ENCODE data around the gene IRS1.

The IRS1 gene

DNA sequence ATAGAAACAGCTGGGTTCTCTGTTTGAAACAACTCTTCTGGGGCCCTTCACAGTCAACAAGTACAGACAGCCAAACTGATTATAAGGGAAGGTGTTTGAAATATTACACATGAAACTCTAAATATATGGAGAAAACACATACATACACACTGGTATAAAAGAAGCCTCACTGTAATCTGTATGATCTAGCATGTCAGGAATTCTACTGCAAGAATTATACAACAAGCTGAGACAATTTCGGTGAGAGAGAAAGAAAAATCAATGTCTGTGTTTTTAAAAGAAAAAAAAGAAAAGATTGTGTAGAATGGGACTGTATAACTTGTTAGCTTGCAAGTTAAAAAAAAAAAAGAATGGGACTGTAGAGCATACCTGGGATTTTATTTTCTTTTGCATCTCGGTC lies 26.3 kb downstream of the IRS1 start:
- no peak for TF ChIP-seq FOXM1 (IDR thresholded peaks at IDR 0.05; ENCODE audit: borderline replicate concordance, low read depth)
- TF ChIP-seq CREB1 (IDR thresholded peaks at IDR 0.05; ENCODE audit: low read depth) = no peak
- TF ChIP-seq, protein P1, sequence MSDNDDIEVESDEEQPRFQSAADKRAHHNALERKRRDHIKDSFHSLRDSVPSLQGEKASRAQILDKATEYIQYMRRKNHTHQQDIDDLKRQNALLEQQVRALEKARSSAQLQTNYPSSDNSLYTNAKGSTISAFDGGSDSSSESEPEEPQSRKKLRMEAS (IDR thresholded peaks at IDR 0.05) = no peak
- TF ChIP-seq, protein P2, sequence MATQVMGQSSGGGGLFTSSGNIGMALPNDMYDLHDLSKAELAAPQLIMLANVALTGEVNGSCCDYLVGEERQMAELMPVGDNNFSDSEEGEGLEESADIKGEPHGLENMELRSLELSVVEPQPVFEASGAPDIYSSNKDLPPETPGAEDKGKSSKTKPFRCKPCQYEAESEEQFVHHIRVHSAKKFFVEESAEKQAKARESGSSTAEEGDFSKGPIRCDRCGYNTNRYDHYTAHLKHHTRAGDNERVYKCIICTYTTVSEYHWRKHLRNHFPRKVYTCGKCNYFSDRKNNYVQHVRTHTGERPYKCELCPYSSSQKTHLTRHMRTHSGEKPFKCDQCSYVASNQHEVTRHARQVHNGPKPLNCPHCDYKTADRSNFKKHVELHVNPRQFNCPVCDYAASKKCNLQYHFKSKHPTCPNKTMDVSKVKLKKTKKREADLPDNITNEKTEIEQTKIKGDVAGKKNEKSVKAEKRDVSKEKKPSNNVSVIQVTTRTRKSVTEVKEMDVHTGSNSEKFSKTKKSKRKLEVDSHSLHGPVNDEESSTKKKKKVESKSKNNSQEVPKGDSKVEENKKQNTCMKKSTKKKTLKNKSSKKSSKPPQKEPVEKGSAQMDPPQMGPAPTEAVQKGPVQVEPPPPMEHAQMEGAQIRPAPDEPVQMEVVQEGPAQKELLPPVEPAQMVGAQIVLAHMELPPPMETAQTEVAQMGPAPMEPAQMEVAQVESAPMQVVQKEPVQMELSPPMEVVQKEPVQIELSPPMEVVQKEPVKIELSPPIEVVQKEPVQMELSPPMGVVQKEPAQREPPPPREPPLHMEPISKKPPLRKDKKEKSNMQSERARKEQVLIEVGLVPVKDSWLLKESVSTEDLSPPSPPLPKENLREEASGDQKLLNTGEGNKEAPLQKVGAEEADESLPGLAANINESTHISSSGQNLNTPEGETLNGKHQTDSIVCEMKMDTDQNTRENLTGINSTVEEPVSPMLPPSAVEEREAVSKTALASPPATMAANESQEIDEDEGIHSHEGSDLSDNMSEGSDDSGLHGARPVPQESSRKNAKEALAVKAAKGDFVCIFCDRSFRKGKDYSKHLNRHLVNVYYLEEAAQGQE (IDR thresholded peaks at IDR 0.05; ENCODE audit: low read depth) = no peak

DNA sequence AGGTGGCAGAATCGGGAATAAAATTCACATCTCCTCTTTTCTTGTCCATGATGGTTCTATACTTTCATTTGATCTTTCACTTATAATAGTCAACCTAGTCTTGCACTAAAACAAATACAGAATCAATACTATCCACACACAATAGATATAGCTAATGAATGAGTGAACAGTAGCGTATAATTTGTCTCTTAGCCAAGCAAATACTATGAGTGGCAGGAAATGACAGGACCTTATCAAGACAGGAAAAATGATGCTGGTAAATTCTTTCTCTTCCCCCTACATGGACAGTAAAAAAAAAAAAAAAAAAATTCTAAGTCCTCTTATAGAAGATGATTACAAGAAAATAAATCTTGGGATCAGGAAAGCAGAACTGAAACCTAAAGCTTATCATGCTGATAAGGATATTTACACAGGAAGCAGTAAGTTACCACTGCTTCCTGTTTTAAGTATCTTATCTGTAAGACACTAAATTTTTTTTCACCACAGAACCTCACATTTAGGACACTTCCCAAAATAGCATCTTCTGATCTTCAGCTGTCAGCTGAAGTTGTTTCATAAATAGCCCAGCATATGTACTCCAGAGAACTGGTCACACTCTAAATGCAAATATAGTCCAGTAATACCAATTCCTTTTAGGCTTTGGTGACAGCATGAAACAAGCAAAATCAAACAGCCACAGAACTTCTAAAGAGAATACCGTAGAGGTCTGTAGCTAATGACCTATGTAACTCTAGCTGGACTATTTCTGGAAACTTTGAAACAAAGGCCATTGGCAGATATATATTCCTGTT lies 27.0 kb downstream of the IRS1 start:
- TF ChIP-seq TAF1 (IDR thresholded peaks at IDR 0.05; ENCODE audit: low read depth) (no peak), EP300 (IDR thresholded peaks at IDR 0.05; ENCODE audit: borderline replicate concordance) (no peak), EGR1 (IDR thresholded peaks at IDR 0.05) (no peak), TEAD4 (IDR thresholded peaks at IDR 0.05) (no peak), NFIC (IDR thresholded peaks at IDR 0.05) (no peak), YY1 (IDR thresholded peaks at IDR 0.05; ENCODE audit: low read depth) (no peak), CEBPB (IDR thresholded peaks at IDR 0.05) (no peak), CREB1 (IDR thresholded peaks at IDR 0.05; ENCODE audit: low read depth) (no peak), RAD21 (IDR thresholded peaks at IDR 0.05; ENCODE audit: low read depth) (no peak), TCF12 (IDR thresholded peaks at IDR 0.05; ENCODE audit: low read depth) (no peak), FOXM1 (IDR thresholded peaks at IDR 0.05; ENCODE audit: borderline replicate concordance, low read depth) (no peak), ZBTB7A (IDR thresholded peaks at IDR 0.05; ENCODE audit: low read depth) (no peak)
- TF ChIP-seq, protein P3, sequence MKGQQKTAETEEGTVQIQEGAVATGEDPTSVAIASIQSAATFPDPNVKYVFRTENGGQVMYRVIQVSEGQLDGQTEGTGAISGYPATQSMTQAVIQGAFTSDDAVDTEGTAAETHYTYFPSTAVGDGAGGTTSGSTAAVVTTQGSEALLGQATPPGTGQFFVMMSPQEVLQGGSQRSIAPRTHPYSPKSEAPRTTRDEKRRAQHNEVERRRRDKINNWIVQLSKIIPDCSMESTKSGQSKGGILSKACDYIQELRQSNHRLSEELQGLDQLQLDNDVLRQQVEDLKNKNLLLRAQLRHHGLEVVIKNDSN (IDR thresholded peaks at IDR 0.05) = no peak
- TF ChIP-seq, protein P2 (IDR thresholded peaks at IDR 0.05; ENCODE audit: low read depth) = no peak
- TF ChIP-seq, protein P1 (IDR thresholded peaks at IDR 0.05) = no peak

DNA sequence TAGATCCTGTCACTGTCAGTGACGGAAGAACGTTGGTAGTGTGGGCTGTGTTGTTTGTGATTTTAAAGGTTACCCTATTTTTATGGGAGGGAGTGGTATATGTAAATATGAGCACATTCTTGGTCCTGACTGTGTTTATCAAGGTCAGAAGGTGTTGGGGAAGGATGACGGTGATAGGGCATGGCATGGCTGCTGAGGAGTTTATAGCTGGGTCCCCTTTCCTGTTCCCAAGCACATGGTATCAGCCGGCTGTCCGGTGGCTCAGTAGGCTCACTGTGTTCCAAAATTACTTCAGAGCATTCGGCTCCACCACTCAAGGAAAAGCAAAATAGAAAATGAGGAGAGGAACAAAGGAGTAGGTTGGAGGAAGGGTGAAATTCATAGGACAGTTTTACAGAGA lies 28.6 kb downstream of the IRS1 start:
- TF ChIP-seq CEBPB (IDR thresholded peaks at IDR 0.05) = no peak
- TF ChIP-seq, protein P3 (IDR thresholded peaks at IDR 0.05) = no peak
- no peak for TF ChIP-seq FOXM1 (IDR thresholded peaks at IDR 0.05; ENCODE audit: borderline replicate concordance, low read depth)
- no peak for TF ChIP-seq EGR1 (IDR thresholded peaks at IDR 0.05)
- no peak for TF ChIP-seq TCF12 (IDR thresholded peaks at IDR 0.05; ENCODE audit: low read depth)
- TF ChIP-seq CREB1 (IDR thresholded peaks at IDR 0.05; ENCODE audit: low read depth) = no peak
- TF ChIP-seq, protein P2 (IDR thresholded peaks at IDR 0.05; ENCODE audit: low read depth) = no peak
- TF ChIP-seq, protein P1 (IDR thresholded peaks at IDR 0.05) = no peak
- TF ChIP-seq TAF1 (IDR thresholded peaks at IDR 0.05; ENCODE audit: low read depth) = no peak
- no peak for TF ChIP-seq NFIC (IDR thresholded peaks at IDR 0.05)
- no peak for TF ChIP-seq ZBTB7A (IDR thresholded peaks at IDR 0.05; ENCODE audit: low read depth)
- no peak for TF ChIP-seq EP300 (IDR thresholded peaks at IDR 0.05; ENCODE audit: borderline replicate concordance)
- no peak for TF ChIP-seq YY1 (IDR thresholded peaks at IDR 0.05; ENCODE audit: low read depth)
- no peak for TF ChIP-seq TEAD4 (IDR thresholded peaks at IDR 0.05)
- no peak for TF ChIP-seq RAD21 (IDR thresholded peaks at IDR 0.05; ENCODE audit: low read depth)

Data from Ishikawa (cell line).